HepG2 (cell line): ENCODE results near the gene REEP6. TPM values are rescaled to one million over a fixed set of nuclear protein-coding genes. Genes with fewer than 3 reads are reported as not detected.

Source experiments
- AGO1 ChIP-seq: fragments of 200-400 bp; formaldehyde crosslinking; IDR thresholded peaks from 2 replicates; pipeline ENCODE4 v1.6.1; 2017; ENCODE audit warnings: mild to moderate bottlenecking, low read depth, low read length, moderate library complexity; ENCODE audit not compliant: poor library complexity, severe bottlenecking
- BCL3 ChIP-seq: sonication (generic); formaldehyde crosslinking; IDR thresholded peaks from 2 replicates; pipeline ENCODE4 v1.5.1; 2020; ENCODE audit warnings: mild to moderate bottlenecking, missing genetic modification reagents, moderate library complexity
- GABPB1 ChIP-seq: IDR thresholded peaks from 2 replicates; pipeline ENCODE4 v1.6.1; 2016; ENCODE audit warnings: mild to moderate bottlenecking, missing genetic modification reagents, moderate library complexity, missing compliant biosample characterization
- MTF1 ChIP-seq: sonication (generic); formaldehyde crosslinking; IDR thresholded peaks from 2 replicates; pipeline ENCODE4 v1.5.0; 2020; ENCODE audit warnings: missing genetic modification reagents
- PRDM10 ChIP-seq: sonication (generic); formaldehyde crosslinking; IDR thresholded peaks from 2 replicates; pipeline ENCODE4 v1.4.0; 2020; ENCODE audit warnings: low read depth, missing genetic modification reagents
- REL ChIP-seq: sonication (generic); formaldehyde crosslinking; conservative IDR thresholded peaks from 2 replicates; pipeline ENCODE4 v1.8.0; 2022; ENCODE audit warnings: mild to moderate bottlenecking, missing genetic modification reagents, moderate library complexity
- RFXAP ChIP-seq: sonication (generic); formaldehyde crosslinking; IDR thresholded peaks from 2 replicates; pipeline ENCODE4 v1.4.0; 2020; ENCODE audit warnings: missing genetic modification reagents, borderline replicate concordance
- SIX1 ChIP-seq: sonication (generic); formaldehyde crosslinking; IDR thresholded peaks from 2 replicates; pipeline ENCODE4 v1.4.0; 2020; ENCODE audit warnings: missing genetic modification reagents, borderline replicate concordance
- THAP8 ChIP-seq: sonication (generic); formaldehyde crosslinking; IDR thresholded peaks from 2 replicates; pipeline ENCODE4 v1.5.1; 2020; ENCODE audit warnings: missing genetic modification reagents, mild to moderate bottlenecking, borderline replicate concordance
- ZNF337 ChIP-seq: sonication (generic); formaldehyde crosslinking; IDR thresholded peaks from 2 replicates; pipeline ENCODE4 v1.5.1; 2020; ENCODE audit warnings: missing genetic modification reagents, low read depth, mild to moderate bottlenecking, borderline replicate concordance
- ZNF580 ChIP-seq: IDR thresholded peaks from 2 replicates; pipeline ENCODE4 v1.6.1; 2016; ENCODE audit warnings: low read depth, borderline replicate concordance
- polyA plus RNA-seq, 8 experiments: library from polyadenylated mRNA; depleted of rRNA in 3 of 8; stranded (reverse) in 7 of 8; unstranded in 1 of 8; fragments of >200 nt; fragmentation: Illumina TruSeq in 4 of 8; extraction: Trizol in 4 of 8; gene quantifications; 2 replicates each; pipeline versions ENCODE4 v1.2.1 to v1.2.3, GENCODE V29; 2011 to 2016; ENCODE audit warnings: low read depth in 4 of 8, missing spikeins in 1 of 8, mixed read lengths in 1 of 8; ENCODE audit not compliant: insufficient read depth in 1 of 8
- total RNA-seq, 5 experiments: library from RNA; depleted of rRNA; stranded (reverse); fragments of >200 nt; fragmentation: Illumina TruSeq; extraction: Trizol; gene quantifications; 2 replicates each; pipeline ENCODE4 v1.2.3, GENCODE V29; 2016; ENCODE audit warnings: low read depth in 1 of 5
- TF ChIP-seq, protein P1 (sequence below): sonication (generic); formaldehyde crosslinking; conservative IDR thresholded peaks from 2 replicates; pipeline ENCODE4 v1.4.0; 2020; ENCODE audit warnings: missing genetic modification reagents

Gene REEP6
- total and polyA plus RNA-seq, 2 of the 13 experiments (the other 11 are each of a cell fraction or from before 2014, with no cell fraction given): 10.0 to 28.8 TPM

DNA sequence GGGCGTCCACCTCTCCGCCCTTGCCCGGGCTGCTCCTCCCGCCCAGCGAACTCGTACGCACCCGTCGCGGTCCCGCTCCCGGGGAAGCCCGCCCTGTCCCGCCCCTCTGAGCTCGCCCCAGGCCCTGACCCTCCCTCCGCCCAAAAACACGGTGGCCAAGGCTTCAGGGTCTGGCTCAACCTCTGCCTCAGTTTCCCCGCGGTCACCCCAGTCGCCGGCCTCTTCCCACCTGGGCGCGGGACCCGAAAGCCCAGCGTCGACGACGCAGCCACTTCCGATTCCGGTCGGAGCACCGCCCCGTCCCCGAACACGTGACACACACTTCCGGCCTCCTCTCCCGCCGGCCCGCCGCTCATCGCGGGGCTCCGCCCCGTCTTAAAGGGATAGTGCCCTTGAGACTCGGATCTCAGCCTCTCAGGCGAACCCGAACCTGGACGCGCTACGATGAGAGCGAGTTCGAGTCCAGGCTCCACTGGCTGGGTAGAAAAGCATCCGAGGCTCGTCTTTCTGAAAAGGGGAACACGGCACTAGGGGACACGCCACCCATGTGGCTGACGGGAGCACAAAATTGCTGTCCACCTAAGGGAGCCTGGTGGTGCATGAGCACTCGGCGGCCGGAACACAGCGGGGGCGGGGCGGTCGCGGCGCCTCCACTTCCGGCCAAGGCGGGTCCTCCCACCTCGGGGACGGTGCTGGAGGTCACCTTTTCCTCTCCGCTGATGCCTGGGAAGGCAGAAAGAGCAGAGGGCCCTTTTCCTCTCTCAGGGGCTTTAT, 11.9 kb upstream of the REEP6 start, which contains the start of gene C19orf25 (continued):
- TF ChIP-seq SIX1 (CRISPR knock-in tag): no peak
- peak; percentile 30; the same call in 1 of the 2 replicates for TF ChIP-seq BCL3 (CRISPR knock-in tag)
- no peak for TF ChIP-seq ZNF337
- 0 out of 2 replicates have a peak, but pooled peaks have one; percentile 43 for TF ChIP-seq RFXAP (CRISPR knock-in tag)
- peak; percentile 55; the same call in 1 of the 2 replicates for TF ChIP-seq REL (CRISPR knock-in tag)
- peak; percentile 60 for TF ChIP-seq AGO1
- TF ChIP-seq, protein P1, sequence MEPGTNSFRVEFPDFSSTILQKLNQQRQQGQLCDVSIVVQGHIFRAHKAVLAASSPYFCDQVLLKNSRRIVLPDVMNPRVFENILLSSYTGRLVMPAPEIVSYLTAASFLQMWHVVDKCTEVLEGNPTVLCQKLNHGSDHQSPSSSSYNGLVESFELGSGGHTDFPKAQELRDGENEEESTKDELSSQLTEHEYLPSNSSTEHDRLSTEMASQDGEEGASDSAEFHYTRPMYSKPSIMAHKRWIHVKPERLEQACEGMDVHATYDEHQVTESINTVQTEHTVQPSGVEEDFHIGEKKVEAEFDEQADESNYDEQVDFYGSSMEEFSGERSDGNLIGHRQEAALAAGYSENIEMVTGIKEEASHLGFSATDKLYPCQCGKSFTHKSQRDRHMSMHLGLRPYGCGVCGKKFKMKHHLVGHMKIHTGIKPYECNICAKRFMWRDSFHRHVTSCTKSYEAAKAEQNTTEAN: no peak
- no peak for TF ChIP-seq MTF1 (CRISPR knock-in tag)
- TF ChIP-seq ZNF580 (CRISPR knock-in tag): no peak
- TF ChIP-seq PRDM10 (CRISPR knock-in tag): 0 out of 2 replicates have a peak, but pooled peaks have one; percentile 36
- TF ChIP-seq THAP8: no peak
- TF ChIP-seq GABPB1 (CRISPR knock-in tag): peak; percentile 96
